ENCODE measurements around the gene SKI.

SKI gene

DNA sequence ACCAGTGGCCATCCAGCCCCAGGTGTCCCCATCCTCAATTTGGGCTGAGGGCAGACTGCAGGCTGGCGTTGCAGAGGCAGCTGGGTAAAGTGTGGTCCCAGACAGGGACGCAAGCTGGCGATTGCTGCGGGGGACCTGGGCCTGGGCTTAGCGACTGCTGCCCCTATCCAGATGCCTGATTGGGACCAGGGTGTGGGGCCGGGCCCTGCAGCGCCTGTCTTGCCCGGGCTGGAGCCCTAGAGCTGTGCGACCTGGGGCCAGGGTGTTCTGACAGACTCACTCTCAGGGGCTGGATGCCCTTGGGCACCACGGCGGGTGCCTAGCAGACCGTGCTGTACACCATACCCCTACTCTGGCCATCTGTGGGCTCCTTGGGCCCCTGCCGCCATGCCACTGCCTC is 17.3 kb upstream of the SKI start:
- DNase-seq = no peak

DNA sequence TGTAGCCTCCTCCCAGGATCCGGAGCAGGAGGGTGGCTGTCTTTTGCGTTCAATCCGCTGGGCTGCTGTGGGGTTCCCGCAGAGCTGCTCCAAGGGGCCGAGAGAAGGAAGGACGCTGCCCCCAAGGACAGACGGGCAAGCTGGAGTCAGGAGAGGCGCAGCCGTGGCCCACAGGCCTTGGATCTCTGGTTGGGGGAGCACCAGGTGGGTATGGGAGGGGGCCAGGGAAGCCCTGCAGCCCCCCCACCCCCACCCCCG is 15.9 kb upstream of the SKI start:
- DNase-seq = no peak

DNA sequence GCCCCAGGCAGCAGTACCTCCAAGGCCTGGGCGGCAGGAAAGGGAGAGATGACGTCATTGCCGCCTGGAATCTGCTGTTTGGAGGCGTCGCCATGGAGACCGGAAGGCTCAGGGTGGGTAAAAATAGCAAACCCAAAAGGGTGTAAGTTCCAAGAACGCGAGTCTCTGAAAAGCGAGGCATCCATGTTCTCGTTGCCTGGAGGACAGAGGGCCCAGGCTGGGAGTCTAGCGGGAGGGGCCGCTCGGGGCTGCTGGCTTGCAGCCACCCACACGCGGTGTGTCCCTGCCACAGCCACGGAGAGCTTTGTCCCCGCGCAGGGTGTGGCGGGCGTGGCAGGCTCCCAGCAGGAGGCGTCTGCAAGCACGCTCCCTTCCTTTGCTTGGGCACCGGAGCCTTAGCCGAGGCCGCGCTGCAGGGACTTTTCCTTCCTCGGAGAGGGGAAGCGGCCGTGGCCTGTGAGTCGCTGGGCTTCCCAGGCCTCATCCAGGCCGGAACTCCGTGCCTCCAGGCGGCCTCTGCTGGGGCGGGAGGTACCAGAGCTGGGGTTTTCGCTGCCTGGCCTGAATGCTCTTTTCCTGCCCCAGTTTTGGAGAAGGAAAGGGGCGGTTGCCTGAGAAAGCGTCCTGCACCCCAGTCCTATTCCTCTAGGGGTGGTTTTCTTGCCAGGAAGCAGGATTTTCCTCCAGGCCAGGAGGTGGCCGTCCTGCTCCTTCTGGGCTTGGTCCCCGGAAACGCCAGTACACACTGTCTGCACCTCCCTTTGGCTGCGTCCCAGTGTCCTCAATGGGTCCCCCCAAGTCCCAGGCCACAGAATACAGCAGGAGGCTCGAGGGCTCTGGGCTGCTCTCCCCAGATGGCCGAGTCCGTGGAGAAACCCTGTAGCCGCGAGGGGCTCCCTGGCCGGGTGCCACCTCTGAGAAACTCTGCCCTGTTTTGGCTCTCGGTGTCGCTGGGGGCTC is 15.3 kb upstream of the SKI start:
- DNase-seq = peak; percentile 82

DNA sequence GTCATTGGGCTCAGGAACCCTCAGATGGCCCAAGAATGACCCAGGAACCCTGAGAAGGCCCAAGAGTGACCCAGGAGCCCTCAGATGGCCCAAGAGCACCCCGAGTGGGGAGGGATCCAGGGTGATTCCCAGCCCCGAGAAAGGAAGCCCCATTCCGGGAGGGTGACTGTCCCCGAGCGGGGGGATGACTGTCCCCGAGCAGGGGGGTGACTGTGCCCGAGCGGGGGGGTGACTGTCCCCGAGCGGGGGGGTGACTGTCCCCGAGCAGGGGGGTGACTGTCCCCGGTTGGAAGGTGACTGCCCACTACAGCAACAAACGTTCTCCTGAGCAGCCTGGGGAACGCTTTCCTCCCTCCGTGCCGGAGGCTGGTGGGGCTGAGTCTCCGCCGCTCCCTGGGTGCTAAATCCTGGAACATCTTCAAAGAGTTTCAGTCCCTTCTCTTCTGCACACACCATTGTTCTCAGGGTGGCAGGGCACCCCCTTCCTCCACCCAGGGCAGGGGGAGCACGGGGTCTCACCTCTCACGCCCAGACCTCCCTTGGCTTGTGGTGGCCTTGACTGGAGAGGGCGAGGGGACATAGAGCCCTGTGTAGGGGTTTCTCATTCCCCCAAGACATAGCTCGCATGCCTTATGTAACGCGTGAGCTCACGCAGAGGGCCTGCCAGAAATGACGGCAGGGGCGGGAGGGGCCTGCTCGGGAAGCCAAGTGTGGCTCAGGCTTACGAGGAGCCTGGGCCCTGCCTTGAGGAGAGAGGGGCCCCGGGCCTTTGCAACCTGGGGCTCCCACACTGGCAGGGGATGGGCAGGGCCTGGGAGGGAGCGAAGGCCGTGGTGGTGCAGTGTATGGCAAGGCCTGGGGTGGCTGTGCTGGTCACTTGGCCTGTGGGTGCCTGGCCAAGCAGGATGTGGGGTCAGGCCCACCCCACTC is 14.3 kb upstream of the SKI start:
- no peak for DNase-seq

DNA sequence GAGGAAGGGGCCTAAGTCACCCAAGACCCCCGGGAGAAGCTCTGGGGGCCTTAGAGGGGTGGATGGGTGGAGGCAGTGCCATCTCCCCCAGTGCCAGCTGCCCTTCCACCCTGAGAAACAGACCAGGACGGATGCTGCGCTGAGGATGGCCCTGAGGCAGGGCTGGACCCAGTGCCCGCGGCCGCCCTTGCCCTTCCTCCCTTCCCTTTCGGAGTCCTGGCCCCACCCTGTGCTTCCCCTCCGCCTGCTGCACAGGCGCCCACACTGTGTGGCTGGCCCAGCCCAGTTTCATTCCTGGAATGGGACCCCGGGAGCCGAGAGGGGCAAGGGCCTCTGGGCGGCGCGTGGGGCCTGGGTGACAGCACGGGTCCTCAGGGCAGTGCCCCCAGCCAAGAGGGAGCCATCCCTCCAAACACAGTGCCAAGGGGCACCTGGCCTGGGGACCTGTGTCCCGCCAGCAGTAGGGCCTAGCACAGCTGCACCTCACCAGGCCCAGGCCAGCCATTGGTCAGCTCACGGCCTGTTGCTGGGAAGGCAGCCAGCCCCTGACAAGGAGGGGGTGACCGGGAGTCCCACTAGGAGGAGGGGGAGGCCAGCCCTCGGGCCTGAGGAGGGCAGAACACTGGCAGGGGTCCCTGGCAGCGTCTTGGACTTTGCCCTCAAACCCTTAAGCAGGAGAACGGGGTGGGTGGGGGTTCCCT is 13.4 kb upstream of the SKI start:
- no peak for DNase-seq

DNA sequence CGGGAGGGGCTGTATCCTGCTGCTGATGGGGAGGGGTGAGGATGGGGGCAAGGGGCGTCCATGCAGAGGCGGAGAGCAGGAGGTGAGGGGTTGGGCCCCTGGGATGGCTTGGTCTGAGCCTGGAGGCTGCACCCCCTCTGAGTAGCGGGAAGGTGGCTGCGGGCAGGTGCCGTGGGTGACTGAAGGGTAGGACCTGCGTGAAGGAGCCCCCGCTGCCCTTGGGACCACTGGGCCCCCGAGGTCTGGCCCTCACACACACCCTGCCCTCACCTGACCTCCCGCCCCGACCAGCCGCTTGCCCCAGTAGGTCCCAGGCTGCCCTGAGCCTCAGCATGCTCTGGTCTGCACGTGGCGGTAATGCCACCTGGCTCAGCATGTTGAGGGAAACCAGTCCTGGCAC is 12.8 kb upstream of the SKI start:
- no peak for DNase-seq

DNA sequence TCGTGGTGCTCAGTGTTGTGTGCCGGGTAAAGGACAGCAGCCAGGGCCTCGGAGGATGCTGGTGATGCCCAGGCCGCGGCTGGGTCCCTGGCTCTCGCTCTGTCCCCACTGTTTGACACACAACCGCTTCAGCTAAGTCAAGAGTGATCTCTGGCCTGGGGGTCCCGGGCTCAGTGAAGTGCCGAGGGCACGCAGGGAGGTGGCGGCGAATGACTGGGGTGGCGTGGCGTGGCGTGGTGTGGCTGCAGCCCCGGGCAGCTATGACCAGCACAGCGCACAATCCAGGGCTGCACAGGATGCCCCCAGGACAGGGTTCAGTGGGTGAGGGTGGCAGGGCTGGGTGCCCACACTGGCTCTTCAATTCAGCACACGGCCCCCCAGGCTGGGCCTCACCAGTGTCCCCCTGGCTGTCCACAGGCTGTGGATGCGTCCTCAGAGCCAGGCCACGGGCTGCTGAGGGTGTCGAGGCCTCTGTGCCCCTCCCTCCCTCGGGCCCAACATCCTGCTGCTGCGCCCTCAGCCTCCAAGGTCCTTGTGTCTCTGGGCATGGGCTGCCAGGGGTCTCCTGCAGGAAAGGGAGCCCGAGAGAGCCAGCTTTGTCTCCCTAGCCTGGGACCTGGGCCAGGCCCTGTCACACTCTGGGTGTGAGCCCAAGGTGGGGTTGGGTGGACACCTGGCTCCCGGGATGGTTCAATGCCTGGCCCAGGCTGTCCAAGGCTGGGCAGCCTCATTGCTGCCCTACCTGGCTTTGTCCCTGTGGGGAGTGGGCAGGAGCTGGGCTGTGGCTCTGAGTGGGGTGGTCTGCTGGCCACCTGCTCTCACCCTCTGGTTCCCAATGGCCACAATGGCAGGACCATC is 12.0 kb upstream of the SKI start:
- no peak for DNase-seq

DNA sequence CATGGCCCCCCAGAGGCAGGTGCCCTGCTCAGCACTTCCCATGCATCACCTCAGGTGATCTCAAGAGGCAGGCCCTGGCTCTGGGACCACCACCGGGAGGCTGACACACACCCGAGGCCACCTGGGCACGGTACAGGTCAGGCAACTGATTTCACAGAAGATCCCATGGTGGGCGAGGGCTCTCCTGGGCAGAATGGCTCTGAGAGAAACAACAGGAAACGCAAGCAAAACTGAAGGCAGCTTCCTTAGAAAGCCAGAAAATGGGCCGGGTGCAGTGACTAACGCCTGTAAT is 11.4 kb upstream of the SKI start:
- no peak for DNase-seq

DNA sequence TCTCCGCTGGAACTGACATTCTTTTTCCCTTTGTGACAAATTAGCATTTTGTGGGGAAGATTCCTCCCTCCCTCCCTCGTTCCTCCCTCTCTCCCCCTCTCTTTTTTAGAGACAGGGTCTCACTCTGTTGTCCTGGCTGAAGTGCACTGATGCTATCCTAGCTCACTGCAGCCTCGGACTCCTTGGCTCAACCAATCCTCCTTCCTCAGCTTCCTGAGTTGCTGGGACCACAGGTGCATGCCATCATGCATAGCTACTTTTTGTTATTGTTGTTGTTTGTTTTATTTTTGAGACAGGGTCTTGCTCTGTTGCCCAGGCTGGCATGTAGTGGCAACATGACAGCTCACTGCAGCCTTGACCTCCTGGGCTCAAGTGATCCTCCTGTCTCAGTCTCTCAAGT is 6.8 kb upstream of the SKI start:
- no peak for DNase-seq

DNA sequence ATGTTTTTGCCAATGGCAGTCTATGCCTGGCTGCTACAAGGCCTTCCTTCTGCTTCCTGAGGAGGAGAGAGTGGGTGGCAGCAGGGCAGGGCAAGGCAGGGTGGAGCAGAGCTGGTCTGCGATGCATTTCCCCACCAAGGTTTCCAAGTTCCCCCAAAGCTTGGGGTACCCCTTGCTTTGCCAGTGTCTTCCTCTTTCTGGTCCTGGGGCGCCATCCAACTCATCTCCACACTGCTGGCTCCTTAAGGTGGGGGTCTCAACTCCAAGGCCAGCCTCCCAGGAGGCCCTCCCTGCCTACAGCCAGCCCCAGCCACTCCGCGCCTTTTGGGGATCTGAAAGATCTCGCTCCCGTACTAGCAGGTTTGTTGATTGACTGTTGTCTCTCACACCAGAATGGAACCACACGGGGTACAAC is 3.9 kb upstream of the SKI start:
- DNase-seq = no peak

DNA sequence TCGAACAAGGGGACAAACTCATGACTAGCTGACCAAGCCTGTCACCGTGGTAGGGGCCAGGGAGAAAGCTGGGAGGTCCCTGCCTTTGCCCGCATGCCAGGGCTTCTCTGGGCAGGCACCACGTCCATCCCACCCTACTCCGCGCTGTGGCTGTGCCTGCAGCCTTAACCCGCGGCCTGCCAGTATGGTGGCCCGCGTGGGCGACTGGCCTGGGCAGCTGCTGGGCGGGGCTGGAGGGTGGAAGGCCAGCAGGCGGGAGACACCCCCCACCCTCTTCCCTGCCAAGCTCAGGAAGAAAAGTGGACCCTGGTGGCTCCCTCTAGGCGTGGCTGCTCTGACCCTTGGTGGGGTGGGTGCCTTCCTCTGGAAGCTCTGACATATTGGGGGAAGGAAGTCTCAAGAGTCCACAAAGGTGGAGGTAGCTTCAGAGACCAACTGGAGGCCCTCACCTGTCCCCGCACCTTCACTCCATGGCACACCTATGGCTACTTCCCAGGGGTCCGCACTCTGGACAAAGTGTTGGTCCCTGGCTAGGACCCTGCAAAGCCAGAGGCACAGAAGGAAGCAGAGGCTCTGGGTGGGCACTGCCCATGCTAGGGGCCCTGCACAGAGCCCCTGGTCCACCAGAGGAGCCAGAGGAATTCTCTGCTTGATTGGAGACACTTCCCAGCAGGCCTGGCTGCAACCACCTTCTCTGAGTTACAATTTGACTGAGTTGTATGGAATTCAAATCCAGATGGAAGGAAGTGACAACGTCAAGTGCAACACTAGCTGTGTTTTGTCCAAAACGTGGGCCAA is 3.3 kb upstream of the SKI start:
- no peak for DNase-seq

DNA sequence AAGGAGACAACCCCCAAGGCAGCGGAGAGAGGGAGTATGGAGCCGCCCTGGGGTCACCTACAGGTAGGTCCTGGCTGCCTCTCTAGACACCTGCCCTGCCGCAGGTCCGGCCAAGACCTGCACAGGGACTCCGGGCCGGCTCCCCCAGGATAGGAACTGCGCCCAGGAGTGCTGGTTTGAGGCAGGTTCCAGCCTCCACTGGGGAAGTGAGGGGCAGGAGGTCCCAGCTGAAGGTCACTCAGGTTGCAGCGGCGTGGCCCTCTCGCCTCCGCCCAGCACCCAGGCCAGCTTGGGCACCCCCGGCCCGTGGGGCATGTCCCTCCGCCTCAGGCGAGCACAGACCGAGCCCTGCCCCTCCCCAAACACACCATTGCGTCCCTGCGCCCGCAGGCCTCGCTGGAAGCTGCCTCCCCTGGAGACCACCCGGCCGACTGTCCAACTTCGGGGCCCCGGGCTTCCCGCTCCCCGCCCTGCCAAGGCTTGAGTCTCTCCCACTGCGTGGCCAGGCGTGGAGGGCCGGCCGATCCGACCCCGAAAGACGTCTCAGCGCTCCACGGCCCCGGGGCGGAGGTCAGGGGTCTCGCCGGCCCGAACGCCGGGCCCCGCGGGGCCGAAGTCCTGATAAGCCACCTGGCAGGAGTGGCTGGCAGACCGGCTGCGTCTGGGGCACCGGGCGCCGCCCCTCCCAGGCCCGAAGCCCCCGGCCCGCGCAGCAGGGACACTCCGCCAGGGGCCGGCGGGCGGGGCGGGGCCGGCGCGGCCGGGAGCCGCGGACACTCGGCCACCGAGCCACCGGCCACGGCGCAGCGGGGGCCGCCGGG is 1.4 kb upstream of the SKI start:
- DNase-seq = no peak

DNA sequence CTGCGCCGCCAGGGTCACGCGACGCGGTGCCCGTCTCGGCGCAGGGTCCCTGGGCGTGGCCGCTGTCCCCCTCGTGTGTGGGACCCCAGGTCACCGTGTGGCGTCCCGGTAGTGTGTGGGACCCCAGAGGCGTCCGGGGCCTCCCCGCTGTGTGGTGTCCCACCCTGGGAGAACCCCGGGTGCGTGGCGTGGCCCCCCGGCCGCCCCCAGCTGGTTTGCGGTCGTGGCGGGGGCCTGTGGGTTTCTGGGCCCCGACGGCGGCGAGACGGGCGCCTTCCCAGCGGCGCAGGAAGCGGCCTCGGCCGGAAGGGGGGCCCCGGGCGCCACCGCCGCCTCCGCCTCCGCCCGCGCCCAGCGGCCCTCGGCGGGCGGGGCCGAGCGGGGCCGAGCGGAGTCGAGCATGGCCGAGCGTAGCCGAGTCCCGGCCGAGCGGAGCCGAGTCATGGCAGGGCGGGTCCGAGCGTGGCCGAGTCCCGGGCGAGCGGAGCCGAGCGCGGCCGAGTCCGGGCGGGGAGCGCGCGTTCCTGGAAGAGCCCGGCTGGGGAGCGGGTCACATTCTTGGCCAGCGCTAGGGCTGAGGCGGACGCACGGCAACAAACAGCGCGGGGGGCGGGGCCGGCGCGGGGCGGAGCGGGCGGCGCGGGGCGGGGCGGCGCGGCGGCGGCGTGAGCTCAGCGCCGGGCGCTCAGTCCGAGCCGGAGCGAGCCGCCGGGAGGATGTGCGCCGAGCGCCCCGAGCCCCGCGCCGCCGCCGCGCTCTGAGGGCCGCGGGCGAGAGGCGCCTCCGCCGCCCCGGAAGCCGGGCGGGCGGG is 568 bp upstream of the SKI start:
- DNase-seq = peak; percentile 89

DNA sequence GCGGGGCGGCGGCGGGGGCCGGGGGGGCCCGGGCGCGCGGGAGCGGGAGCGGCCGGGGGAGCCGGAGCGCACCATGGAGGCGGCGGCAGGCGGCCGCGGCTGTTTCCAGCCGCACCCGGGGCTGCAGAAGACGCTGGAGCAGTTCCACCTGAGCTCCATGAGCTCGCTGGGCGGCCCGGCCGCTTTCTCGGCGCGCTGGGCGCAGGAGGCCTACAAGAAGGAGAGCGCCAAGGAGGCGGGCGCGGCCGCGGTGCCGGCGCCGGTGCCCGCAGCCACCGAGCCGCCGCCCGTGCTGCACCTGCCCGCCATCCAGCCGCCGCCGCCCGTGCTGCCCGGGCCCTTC is 546 bp downstream of the SKI start:
- DNase-seq = no peak

DNA sequence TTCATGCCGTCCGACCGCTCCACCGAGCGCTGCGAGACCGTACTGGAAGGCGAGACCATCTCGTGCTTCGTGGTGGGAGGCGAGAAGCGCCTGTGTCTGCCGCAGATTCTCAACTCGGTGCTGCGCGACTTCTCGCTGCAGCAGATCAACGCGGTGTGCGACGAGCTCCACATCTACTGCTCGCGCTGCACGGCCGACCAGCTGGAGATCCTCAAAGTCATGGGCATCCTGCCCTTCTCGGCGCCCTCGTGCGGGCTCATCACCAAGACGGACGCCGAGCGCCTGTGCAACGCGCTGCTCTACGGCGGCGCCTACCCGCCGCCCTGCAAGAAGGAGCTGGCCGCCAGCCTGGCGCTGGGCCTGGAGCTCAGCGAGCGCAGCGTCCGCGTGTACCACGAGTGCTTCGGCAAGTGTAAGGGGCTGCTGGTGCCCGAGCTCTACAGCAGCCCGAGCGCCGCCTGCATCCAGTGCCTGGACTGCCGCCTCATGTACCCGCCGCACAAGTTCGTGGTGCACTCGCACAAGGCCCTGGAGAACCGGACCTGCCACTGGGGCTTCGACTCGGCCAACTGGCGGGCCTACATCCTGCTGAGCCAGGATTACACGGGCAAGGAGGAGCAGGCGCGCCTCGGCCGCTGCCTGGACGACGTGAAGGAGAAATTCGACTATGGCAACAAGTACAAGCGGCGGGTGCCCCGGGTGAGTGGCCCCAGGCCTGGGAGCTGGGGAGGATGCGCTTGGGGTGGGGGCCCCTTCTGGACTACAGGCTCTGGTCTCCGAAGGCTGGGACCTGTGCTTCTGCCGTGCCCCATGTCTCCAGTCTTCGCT is 1.1 kb downstream of the SKI start:
- DNase-seq = peak; percentile 29

DNA sequence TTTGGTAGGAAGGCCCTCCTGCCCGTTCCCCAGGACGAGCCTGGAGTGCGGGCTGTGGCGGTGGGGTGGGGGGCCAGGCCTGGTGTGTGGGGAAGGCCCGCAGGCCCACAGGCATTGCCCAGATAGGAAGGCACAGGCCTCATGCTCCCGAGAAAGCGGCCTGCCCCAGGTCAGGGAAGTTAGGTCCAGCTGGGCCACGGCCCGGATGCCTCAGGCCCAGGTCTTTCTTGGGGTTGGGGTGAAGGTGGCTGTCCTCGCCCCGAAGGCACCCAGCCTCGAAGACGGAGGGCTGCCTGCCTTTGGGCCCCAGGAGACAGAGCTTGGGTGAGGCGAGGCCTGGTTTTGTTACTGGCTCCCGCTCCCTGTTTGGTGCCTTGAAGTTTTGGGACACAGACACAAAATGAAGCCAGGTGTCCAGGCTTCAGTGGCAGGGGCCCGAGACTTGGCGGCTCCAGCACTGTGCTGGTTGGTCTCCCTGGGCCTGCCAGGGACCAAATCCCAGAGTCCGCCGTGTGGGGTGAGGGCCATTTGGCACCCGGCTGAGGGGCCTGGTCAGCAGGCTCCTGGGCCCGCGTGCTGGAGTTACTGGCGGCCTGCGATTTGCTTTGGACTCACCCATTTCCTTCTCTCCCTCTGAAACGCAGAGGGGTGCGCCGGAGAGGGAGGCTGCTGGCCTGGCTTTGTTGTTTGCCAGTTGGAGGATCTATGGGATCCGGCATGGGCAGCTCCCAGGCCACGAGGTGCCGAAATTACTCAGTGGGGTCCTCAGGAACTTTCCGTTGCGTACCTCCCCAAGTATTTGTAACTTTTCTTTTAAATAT is 2.0 kb downstream of the SKI start:
- no peak for DNase-seq

DNA sequence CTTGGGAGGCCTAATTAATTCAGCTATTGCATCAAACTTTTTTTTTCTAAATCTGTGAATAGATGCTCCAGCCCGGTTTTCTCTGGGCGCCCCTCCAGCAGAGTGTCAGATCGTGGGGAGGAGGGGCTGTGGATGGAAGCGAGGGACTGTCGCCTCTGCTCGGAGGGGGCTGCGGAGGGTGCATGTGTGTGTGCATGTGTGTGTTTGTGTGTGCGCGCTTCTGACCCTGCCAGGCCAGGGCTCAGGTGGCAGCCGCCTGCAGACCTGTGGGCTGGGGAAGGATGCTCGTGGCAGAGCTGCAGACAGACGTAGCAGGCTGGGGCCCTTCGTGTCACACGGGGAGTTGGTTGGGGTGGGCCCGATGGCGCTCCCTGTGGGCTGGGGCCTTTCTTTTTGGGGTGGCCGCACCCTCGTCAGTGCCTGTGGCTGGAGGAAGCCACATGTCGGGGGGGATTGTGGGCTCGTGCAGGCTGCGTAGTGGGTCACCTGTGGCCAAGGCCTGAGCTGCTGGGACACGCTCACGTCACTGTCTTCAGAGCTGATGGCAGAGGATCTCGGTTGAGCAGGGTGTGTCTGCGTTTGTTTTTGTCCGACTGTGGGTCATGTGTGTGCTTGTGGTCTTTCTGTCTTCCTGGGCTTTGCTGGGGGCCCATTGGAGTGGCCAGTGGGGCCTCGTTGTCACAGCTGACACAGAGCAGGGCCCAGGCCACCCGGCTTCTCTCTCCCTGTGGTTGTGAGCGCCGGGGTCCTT is 2.8 kb downstream of the SKI start:
- DNase-seq = no peak

Data from MV-4-11 (cell line).